ENCODE measurements around the gene WARS2.
"Not testable (repeated sequence)": the region's sequence is repeated elsewhere in the genome, so short reads cannot be mapped to it uniquely, and the experiment has no call there.

The WARS2 gene

GRCh38 chr1:119125874-119126273, 14.6 kb downstream of the WARS2 start:
- no peak overlapping the region for H3K27ac ChIP-seq
- no peak overlapping the region for H3K4me2 ChIP-seq
- peaks cover 0 to 14% (median 8%) of the 10 kb centered on the region in 11 experiments; a peak in 15 of 22 replicates for H3K9me3 ChIP-seq (replicated peaks in 1 of 11)
- H3K4me1 ChIP-seq = no peaks in the 10 kb centered on the region
- no peaks in the 10 kb centered on the region; a peak in 1 of 22 replicates for H3K36me3 ChIP-seq
- no peaks in the 10 kb centered on the region for H3K27me3 ChIP-seq
- H3K9ac ChIP-seq = no peak overlapping the region
- H4K20me1 ChIP-seq = no peaks in the 10 kb centered on the region; a peak in 2 of 22 replicates
- TF ChIP-seq Cebpa-rat (IDR thresholded peaks at IDR 0.05) = no peak
- no peak overlapping the region for H3K4me3 ChIP-seq

- Histone ChIP-seq H4K20me1 (no peaks in the 10 kb centered on the region; a peak in 2 of 22 replicates), H3K4me1 (no peaks in the 10 kb centered on the region), H3K9me3 (replicated peaks in 1 of 11) (peaks cover 0 to 17% (median 11%) of the 10 kb centered on the region in 11 experiments; a peak in 15 of 22 replicates), H3K36me3 (no peaks in the 10 kb centered on the region; a peak in 1 of 22 replicates), H3K27ac (no peak overlapping the region), H3K27me3 (no peaks in the 10 kb centered on the region), H3K9ac (no peak overlapping the region), H3K4me3 (no peak overlapping the region), H3K4me2 (no peak overlapping the region)
- TF ChIP-seq Cebpa-rat (IDR thresholded peaks at IDR 0.05) = no peak
These were observed 15.7 kb downstream of the WARS2 start for GRCh38 chr1:119124764-119125163.

GRCh38 chr1:119121872-119122271, 18.6 kb downstream of the WARS2 start:
- Histone ChIP-seq H4K20me1 (peaks cover 0 to 11% (median 0%) of the 10 kb centered on the region in 11 experiments; a peak in 2 of 22 replicates), H3K9me3 (replicated peaks in 1 of 11) (peaks cover 0 to 21% (median 12%) of the 10 kb centered on the region in 11 experiments; a peak in 17 of 22 replicates)
- H3K27me3 ChIP-seq, H3K4me3 ChIP-seq, H3K9ac ChIP-seq, H3K27ac ChIP-seq, H3K4me1 ChIP-seq, H3K4me2 ChIP-seq, H3K36me3 ChIP-seq: not testable (repeated sequence)

- Histone ChIP-seq H3K4me2 (no peak overlapping the region), H3K9ac (no peak overlapping the region), H3K9me3 (replicated peaks in 1 of 11) (peaks cover 0 to 18% (median 11%) of the 10 kb centered on the region in 11 experiments; a peak in 15 of 22 replicates), H3K4me3 (no peak overlapping the region), H4K20me1 (peaks cover 0 to 18% (median 0%) of the 10 kb centered on the region in 11 experiments; a peak in 3 of 22 replicates), H3K27ac (no peak overlapping the region), H3K36me3 (no peaks in the 10 kb centered on the region), H3K27me3 (no peaks in the 10 kb centered on the region), H3K4me1 (no peaks in the 10 kb centered on the region)
- no peak for TF ChIP-seq Cebpa-rat (IDR thresholded peaks at IDR 0.05)
These were observed 23.7 kb downstream of the WARS2 start for GRCh38 chr1:119116725-119117124.

GRCh38 chr1:119115736-119116135, 24.7 kb downstream of the WARS2 start:
- Histone ChIP-seq H3K27ac (no peak overlapping the region), H3K9me3 (replicated peaks in 1 of 11) (peaks cover 0 to 15% (median 6%) of the 10 kb centered on the region in 11 experiments; a peak in 10 of 22 replicates), H3K4me2 (no peak overlapping the region), H4K20me1 (peaks cover 0 to 18% (median 0%) of the 10 kb centered on the region in 11 experiments; a peak in 3 of 22 replicates), H3K36me3 (no peaks in the 10 kb centered on the region; a peak in 1 of 22 replicates), H3K9ac (no peak overlapping the region), H3K27me3 (no peaks in the 10 kb centered on the region), H3K4me3 (no peak overlapping the region), H3K4me1 (no peaks in the 10 kb centered on the region)
- no peak for TF ChIP-seq Cebpa-rat (IDR thresholded peaks at IDR 0.05)

- Histone ChIP-seq H3K9me3 (replicated peaks in 1 of 11) (peaks cover 0 to 14% (median 4%) of the 10 kb centered on the region in 11 experiments; a peak in 6 of 22 replicates), H3K27me3 (no peaks in the 10 kb centered on the region), H3K4me2 (no peak overlapping the region), H3K27ac (no peak overlapping the region), H3K4me1 (no peaks in the 10 kb centered on the region), H3K4me3 (no peak overlapping the region), H4K20me1 (peaks cover 0 to 18% (median 0%) of the 10 kb centered on the region in 11 experiments; a peak in 3 of 22 replicates), H3K9ac (no peak overlapping the region), H3K36me3 (no peaks in the 10 kb centered on the region; a peak in 1 of 22 replicates)
- TF ChIP-seq Cebpa-rat (IDR thresholded peaks at IDR 0.05) = no peak
These were observed 25.1 kb downstream of the WARS2 start for GRCh38 chr1:119115311-119115710.

GRCh38 chr1:119114786-119115185, 25.7 kb downstream of the WARS2 start:
- Histone ChIP-seq H3K4me1 (no peaks in the 10 kb centered on the region), H4K20me1 (peaks cover 0 to 18% (median 0%) of the 10 kb centered on the region in 11 experiments; a peak in 3 of 22 replicates), H3K4me3 (no peak overlapping the region), H3K36me3 (no peaks in the 10 kb centered on the region; a peak in 1 of 22 replicates), H3K27me3 (no peaks in the 10 kb centered on the region), H3K4me2 (no peak overlapping the region), H3K9ac (no peak overlapping the region), H3K9me3 (replicated peaks in 1 of 11) (peaks cover 0 to 14% (median 4%) of the 10 kb centered on the region in 11 experiments; a peak in 5 of 22 replicates), H3K27ac (no peak overlapping the region)
- TF ChIP-seq Cebpa-rat (IDR thresholded peaks at IDR 0.05) = no peak

- H3K4me3 ChIP-seq = no peak overlapping the region
- H3K9ac ChIP-seq = no peak overlapping the region
- H3K4me1 ChIP-seq = no peaks in the 10 kb centered on the region
- H4K20me1 ChIP-seq = peaks cover 0 to 16% (median 0%) of the 10 kb centered on the region in 11 experiments; a peak in 3 of 22 replicates
- H3K9me3 ChIP-seq (replicated peaks in 1 of 11) = peaks cover 0 to 11% (median 4%) of the 10 kb centered on the region in 11 experiments; a peak in 3 of 22 replicates
- H3K36me3 ChIP-seq = no peaks in the 10 kb centered on the region; a peak in 1 of 22 replicates
- no peak for TF ChIP-seq Cebpa-rat (IDR thresholded peaks at IDR 0.05)
- no peaks in the 10 kb centered on the region for H3K27me3 ChIP-seq
- H3K27ac ChIP-seq = no peak overlapping the region
- no peak overlapping the region for H3K4me2 ChIP-seq
These were observed 27.7 kb downstream of the WARS2 start for GRCh38 chr1:119112791-119113190.

GRCh38 chr1:119112244-119112643, 28.2 kb downstream of the WARS2 start:
- Histone ChIP-seq H3K36me3 (no peaks in the 10 kb centered on the region; a peak in 1 of 22 replicates), H3K27ac (no peak overlapping the region), H3K4me2 (no peak overlapping the region), H4K20me1 (peaks cover 0 to 11% (median 0%) of the 10 kb centered on the region in 11 experiments; a peak in 3 of 22 replicates), H3K27me3 (no peaks in the 10 kb centered on the region), H3K4me1 (no peaks in the 10 kb centered on the region), H3K9me3 (replicated peaks in 1 of 11) (peaks cover 0 to 7% (median 0%) of the 10 kb centered on the region in 11 experiments; a peak in 3 of 22 replicates), H3K9ac (no peak overlapping the region), H3K4me3 (no peak overlapping the region)
- no peak for TF ChIP-seq Cebpa-rat (IDR thresholded peaks at IDR 0.05)

GRCh38 chr1:119108988-119109387, 31.5 kb downstream of the WARS2 start:
- no peak overlapping the region for H3K4me2 ChIP-seq
- no peak overlapping the region for H3K9ac ChIP-seq
- H3K9me3 ChIP-seq (replicated peaks in 1 of 11) = peaks cover 0 to 7% (median 0%) of the 10 kb centered on the region in 11 experiments; a peak in 2 of 22 replicates
- H3K4me3 ChIP-seq = no peak overlapping the region
- no peaks in the 10 kb centered on the region; a peak in 2 of 22 replicates for H4K20me1 ChIP-seq
- H3K27me3 ChIP-seq = no peaks in the 10 kb centered on the region
- no peak overlapping the region for H3K27ac ChIP-seq
- no peaks in the 10 kb centered on the region; a peak in 1 of 22 replicates for H3K36me3 ChIP-seq
- TF ChIP-seq Cebpa-rat (IDR thresholded peaks at IDR 0.05) = no peak
- H3K4me1 ChIP-seq = no peaks in the 10 kb centered on the region

Data from BLaER1 treated with 17β-estradiol and CSF1 and Interleukin-3, amounts not matched to agents 10 nM and 100 nM (cell line).